ENCODE measurements around the gene DAPK1.
"Not testable (repeated sequence)": the region's sequence is repeated elsewhere in the genome, so short reads cannot be mapped to it uniquely, and the experiment has no call there.

The DAPK1 gene

GRCh38 chr9:87498811-87499360, 1.2 kb downstream of the DAPK1 start:
- ATAC-seq: no peak

DNA sequence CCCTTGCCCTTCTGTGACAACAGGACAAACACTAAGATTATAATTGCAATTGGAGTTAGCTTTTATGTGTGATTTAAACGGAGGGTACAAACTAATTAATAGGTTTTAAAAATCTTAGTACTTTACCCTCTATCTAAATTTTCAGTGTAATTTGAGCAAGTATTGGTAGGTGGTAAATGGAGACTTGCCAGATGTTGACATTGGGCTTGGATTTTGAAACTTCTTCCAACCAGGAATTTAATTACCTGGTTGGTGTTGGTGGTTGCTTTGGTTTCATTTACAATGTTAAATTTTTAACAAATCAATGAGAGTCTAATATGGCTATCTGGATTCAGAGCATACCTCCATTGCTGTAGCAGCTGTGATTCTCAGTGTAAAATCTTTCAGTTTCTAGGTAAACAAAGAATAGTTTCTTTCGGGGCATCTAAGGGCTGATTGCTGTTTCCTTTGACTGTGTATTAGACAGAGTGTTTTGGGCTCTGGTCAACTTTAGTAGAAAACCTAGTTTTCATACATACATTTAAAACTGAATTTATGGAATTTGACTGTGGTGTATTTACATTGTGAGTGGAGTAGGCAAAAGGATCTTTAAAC, 1.9 kb downstream of the DAPK1 start:
- no peak for ATAC-seq

DNA sequence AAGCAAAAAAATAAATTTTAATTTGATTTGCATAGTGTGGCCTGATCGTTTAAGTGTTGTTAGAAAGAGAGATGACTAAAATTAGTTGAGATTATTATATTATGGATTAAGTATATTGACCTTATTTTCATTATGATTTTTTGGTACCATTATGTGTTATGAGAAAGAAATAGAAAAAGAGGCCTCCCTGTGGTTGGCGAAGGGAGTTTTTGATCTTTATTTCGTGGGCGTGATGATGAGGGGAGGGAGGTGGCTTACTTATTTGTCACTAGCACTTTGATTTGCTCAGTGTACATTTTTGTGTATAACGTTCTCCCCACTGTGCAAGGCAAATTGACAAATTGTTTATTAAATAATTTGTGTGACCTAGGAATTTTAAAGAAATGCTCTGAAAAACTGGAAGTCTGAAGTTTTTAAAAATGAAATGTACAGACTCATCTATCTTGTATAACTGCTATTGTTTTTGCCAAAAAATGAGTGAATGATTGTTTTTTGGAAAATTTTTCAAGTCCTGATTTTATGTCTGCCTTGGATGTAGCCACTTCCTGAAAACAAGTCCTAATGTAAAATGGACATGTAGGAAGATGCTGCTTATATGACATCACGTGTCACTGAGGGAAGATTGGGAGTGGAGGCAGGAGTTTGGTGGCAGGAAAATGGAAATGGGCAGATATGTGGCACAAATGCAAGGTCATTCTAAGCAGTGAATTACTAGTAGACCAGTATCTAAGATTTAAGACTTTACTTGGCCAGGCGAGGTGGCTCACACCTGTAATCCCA, 3.0 kb downstream of the DAPK1 start:
- no peak for ATAC-seq

DNA sequence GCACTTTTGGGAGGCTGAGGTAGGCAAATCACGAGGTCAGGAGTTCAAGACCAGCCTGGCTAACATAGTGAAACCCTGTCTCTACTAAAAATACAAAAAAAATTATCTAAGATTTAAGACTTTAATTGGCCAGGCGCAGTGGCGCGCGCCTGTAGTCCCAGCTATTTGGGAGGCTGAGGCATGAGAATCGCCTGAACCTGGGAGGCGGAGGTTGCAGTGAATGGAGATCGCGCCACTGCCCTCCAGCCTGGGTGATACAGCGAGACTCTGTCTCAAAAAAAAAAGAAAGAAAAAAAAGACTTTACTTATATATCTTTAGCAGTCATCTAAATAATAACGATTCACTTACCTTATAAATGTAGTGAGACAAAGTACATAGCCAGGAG, 3.6 kb downstream of the DAPK1 start:
- ATAC-seq: not testable (repeated sequence)

DNA sequence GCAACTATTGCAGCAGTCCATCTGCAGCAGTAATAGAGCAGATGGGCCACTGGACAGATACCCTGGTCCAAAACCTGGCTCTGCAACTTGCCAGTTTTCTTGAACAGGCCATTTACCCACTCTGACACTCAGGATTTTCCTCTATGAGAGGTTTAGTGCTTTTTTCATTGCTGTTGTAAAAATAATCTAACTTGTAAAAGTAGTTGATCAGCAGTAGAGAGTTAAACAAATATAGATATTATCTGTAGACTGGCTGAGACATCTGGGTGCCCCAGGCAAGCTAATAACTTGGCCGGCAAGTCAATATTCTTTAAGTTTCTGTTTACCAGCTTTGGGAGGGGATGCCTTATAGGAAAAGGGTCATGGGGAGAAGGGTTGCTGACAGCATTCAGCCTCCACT, 4.1 kb downstream of the DAPK1 start:
- no peak for ATAC-seq

DNA sequence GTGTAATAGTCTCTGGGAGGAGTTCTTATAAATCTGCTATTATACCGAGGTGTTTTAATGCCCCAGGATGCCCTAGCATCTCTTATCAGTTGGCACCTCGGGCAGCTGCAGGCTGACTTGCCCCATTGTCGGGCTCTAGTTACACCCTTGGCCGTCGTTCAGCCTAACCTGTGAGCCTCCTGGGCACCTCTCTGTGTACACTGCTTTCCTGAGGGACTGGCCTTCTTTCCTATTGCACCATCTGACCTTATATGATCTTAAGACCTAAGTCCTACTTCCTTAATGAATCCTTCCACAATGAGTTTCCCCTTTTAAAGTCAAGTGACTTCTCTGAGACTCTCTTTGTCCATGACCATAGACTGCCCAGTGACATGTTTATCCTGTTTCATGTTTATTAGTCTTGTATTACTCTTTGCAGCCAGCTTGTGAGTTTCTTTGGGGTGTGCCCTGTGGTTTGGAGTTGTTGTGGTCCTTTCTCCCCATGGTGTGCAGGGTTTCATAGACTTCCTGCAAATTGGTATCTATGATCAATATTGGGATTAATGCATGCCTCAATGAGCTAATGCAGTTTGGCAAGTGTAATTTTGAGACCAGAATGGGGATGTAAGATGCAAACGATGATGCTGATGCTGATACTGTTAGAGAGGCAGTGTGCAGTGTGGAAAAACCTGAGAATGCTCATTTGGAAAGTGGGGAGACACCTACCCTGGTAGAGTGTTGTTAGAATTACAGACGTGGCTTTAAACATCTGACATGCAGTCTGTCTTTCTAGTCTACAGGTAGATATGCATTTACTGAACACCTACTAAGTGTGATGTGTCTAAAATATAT, 4.9 kb downstream of the DAPK1 start:
- no peak for ATAC-seq

GRCh38 chr9:87503430-87503829, 5.8 kb downstream of the DAPK1 start:
- ATAC-seq: no peak

GRCh38 chr9:87503927-87504326, 6.3 kb downstream of the DAPK1 start:
- no peak for ATAC-seq

GRCh38 chr9:87504938-87505337, 7.3 kb downstream of the DAPK1 start:
- no peak for ATAC-seq

GRCh38 chr9:87505869-87506678, 8.4 kb downstream of the DAPK1 start:
- no peak for ATAC-seq

GRCh38 chr9:87507576-87507975, 9.9 kb downstream of the DAPK1 start:
- no peak for ATAC-seq

GRCh38 chr9:87510252-87510683, 12.6 kb downstream of the DAPK1 start:
- ATAC-seq: no peak

- no peak for ATAC-seq
Observed at GRCh38 chr9:87512311-87512710, 14.6 kb downstream of the DAPK1 start.

- ATAC-seq: no peak
Observed at GRCh38 chr9:87513161-87513560, 15.5 kb downstream of the DAPK1 start.

DNA sequence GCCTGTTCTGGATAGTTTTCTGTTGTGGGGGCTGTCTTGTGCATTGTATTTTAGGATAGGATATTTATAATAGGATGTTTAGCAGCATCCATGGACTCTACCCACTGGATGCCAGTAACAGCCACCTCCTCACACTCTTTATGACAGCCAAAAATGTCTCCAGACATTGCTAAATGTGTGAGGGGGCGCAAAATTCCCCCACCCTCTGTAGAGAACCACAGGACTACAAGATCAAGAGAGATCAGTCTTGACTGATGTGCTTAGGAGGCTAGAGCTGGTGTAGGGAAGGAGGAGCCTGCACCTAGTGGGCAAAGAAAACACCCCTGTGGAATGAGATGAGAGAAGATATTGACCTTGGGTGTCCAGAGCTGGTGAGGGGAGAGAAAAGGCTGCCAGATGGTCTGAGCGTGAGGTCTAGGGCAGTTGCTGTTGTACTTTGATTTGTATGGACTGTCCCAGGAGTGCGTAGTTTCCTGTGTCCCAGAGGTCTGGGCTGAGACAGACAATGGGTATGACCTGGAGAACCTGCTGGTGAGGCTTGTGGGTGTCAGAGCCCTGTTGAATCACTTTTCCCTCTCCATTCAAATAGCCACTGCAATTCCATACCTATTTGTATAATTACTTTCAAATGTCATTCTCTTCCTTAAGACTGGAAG, 16.3 kb downstream of the DAPK1 start:
- ATAC-seq: no peak

DNA sequence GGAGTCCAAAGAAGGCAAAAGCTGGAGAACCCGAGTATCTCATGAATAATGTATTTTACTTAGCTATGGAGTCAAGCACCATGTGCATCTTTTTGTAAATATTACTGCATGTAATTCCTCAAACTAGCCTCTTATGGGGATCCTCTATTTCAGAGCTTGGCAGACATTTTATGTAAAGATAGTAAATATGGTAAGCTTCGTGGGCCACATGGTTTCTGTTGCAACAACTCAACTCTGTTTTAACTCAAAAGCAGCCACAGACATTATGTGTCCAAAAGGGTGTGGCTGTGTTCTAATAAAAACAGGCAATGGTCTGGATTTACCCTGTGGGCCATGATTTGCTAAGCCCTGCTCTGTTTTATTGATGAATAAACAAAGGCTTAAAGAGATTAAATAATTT, 17.3 kb downstream of the DAPK1 start:
- ATAC-seq: no peak

DNA sequence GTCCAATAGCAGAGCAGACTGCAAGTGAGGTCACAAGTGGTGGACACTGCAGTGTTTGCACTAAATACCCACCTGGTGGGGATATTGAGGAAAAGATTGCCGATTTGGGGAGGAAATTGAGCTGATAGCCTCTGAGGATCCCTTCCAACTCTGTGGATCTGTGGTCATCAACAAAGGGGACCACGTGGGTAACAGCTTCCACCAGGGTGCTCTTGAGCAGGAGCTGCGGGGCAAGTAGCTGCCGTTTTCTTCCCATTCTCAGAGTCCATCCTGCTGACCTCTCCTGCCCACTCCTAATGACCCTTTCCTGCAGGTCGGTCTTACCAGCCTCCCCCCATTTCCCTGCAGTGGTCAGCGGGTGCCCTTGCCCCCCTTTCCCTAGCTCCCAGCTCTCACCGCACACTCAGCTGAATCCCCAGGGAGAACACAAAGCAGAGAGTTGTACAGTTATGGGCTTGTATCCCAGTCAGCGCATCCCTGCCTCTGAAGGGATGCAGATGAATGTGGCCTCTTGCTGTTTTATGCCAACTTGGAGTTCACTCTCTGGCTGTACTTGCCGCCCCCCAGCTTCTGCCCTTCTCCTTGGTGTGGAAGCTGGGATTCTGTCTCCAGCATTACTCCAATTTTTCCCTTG, 18.0 kb downstream of the DAPK1 start:
- ATAC-seq: no peak

- no peak for ATAC-seq
Observed at GRCh38 chr9:87516222-87516925, 18.7 kb downstream of the DAPK1 start.

DNA sequence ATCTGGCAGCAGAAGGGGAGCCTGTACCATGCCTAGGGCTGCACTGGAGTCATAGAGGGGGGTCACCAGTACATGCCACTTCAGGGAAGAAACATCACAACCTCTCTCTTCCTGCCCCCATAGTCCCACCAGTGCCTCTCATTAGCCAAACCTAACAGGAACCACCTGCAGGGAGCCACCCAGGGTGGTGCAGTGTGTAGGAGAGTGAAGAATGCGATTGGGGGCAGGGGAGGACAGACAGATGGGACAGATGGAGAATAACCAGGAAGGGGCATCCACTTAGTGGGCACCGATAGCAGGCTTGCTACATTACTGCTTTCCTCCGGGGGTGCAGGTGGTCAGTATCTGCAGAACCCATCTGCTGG, 19.2 kb downstream of the DAPK1 start:
- no peak for ATAC-seq

DNA sequence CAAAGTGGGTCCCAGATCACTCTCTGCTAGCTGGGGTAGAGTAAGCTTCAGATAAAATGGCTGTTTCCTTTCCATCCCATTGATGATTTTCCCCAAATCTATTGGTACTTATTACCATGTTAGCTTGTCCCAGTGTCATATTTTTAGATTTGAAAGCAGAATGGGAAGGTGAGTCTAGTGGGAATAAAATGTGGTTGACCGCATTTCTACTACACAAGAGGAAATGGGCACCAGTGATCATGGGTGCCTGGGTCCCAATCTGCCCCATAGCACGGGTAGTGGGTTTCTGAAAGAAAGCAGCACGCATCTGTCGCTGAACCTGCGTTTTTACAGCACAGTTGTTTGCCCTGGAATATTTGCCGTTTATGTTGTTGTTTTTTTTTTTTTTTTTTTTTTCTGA, 20.1 kb downstream of the DAPK1 start:
- ATAC-seq: no peak

All from activated CD4-positive, CD25-positive, alpha-beta regulatory T cell treated with anti-CD3 and anti-CD28 coated beads, Interleukin-2, amount 50 U/mL, for 24 hours (primary cell).